ENCODE results near the gene CHST15. TPM values are rescaled to one million over a fixed set of nuclear protein-coding genes. Genes with fewer than 3 reads are reported as not detected.

The CHST15 gene
- total and polyA plus RNA-seq, 2 of the 13 experiments (the other 11 are each of a cell fraction or from before 2014, with no cell fraction given), result 1.4 to 94.7 TPM

DNA sequence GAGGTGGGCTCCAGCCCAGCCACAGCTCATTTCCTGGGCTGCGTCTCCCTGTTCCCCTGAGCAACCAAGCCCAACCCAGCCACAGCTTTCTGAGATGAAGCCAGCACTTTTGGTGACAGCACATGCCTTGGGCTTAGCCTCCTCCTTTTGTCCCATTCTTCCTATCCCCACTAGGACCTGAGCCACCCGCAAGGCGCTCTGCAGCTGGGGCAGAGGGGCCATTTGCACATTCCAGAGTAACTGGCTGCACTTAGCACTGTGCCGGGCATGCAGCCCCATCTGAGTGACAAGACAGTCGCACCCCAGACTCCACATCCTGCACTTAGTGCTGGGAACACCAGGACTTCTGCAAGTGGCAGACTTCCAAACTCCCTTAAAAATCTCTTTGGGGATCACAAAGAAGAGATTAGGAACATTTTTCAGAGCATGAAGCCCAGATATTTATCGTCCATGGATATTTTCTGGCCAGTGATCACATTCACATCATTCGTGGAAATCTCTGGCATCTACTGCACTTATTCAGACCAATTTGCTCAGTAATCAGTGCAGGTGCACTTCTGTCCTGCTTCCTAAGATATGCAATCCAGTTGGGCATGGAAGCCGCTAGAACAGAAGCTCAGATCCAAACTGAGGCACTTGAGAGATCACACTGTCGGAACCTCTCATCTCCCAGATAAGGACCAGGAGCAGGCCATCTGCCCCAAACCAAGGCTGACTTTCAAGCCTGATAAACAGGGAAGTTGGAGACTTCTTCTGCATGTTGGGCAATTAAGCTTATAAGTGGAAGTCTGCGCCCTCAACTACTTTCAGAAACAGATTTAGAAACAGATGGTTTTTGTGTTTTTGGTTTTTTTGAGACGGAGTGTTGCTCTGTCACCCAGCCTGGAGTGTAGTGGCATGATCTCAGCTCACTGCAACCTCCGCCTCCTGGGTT is 26.4 kb downstream of the CHST15 start:
- ATAC-seq (no peak), DNase-seq (ENCODE audit: low spot score) (no peak), FAIRE-seq (no peak)
- Histone ChIP-seq H2AFZ (ENCODE audit: low read length) (no peak overlapping the region), H3K4me2 (ENCODE audit: low read depth, low read length) (no peak overlapping the region), H4K20me1 (ENCODE audit: insufficient read depth, low read length) (peaks cover 61% of the 10 kb centered on the region), H3K4me3 (replicated peaks in 1 of 3; ENCODE audit: insufficient read depth in 1 of 3, low read depth in 2 of 3, low read length in 3 of 3) (no peak overlapping the region), H3K9ac (ENCODE audit: insufficient read depth, low read depth, low read length) (no peak overlapping the region), H3K27ac (ENCODE audit: extremely low read length, insufficient read depth, low read length) (no peak overlapping the region), H3K27me3 (ENCODE audit: control insufficient read depth in 1 of 2, insufficient read depth in 2 of 2, low read length in 2 of 2) (no peaks in the 10 kb centered on the region), H3K9me3 (ENCODE audit: low read length) (no peaks in the 10 kb centered on the region), H3K36me3 (replicated peaks in 1 of 2; ENCODE audit: control insufficient read depth in 1 of 2, insufficient read depth in 2 of 2, low read length in 2 of 2) (peaks cover 8 to 35% of the 10 kb centered on the region in 2 experiments), H3K79me2 (ENCODE audit: insufficient read depth, low read length) (peaks cover 83% of the 10 kb centered on the region), H3K4me1 (ENCODE audit: insufficient read depth, low read length) (peaks cover 97% of the 10 kb centered on the region)
- TF ChIP-seq, protein P1, sequence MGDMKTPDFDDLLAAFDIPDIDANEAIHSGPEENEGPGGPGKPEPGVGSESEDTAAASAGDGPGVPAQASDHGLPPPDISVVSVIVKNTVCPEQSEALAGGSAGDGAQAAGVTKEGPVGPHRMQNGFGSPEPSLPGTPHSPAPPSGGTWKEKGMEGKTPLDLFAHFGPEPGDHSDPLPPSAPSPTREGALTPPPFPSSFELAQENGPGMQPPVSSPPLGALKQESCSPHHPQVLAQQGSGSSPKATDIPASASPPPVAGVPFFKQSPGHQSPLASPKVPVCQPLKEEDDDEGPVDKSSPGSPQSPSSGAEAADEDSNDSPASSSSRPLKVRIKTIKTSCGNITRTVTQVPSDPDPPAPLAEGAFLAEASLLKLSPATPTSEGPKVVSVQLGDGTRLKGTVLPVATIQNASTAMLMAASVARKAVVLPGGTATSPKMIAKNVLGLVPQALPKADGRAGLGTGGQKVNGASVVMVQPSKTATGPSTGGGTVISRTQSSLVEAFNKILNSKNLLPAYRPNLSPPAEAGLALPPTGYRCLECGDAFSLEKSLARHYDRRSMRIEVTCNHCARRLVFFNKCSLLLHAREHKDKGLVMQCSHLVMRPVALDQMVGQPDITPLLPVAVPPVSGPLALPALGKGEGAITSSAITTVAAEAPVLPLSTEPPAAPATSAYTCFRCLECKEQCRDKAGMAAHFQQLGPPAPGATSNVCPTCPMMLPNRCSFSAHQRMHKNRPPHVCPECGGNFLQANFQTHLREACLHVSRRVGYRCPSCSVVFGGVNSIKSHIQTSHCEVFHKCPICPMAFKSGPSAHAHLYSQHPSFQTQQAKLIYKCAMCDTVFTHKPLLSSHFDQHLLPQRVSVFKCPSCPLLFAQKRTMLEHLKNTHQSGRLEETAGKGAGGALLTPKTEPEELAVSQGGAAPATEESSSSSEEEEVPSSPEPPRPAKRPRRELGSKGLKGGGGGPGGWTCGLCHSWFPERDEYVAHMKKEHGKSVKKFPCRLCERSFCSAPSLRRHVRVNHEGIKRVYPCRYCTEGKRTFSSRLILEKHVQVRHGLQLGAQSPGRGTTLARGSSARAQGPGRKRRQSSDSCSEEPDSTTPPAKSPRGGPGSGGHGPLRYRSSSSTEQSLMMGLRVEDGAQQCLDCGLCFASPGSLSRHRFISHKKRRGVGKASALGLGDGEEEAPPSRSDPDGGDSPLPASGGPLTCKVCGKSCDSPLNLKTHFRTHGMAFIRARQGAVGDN (CRISPR knock-in tag; IDR thresholded peaks at IDR 0.05), result peak; percentile 40
- TF ChIP-seq, protein P2, sequence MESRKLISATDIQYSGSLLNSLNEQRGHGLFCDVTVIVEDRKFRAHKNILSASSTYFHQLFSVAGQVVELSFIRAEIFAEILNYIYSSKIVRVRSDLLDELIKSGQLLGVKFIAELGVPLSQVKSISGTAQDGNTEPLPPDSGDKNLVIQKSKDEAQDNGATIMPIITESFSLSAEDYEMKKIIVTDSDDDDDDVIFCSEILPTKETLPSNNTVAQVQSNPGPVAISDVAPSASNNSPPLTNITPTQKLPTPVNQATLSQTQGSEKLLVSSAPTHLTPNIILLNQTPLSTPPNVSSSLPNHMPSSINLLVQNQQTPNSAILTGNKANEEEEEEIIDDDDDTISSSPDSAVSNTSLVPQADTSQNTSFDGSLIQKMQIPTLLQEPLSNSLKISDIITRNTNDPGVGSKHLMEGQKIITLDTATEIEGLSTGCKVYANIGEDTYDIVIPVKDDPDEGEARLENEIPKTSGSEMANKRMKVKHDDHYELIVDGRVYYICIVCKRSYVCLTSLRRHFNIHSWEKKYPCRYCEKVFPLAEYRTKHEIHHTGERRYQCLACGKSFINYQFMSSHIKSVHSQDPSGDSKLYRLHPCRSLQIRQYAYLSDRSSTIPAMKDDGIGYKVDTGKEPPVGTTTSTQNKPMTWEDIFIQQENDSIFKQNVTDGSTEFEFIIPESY (CRISPR knock-in tag; IDR thresholded peaks at IDR 0.05), result 0 out of 2 replicates have a peak, but pooled peaks have one; percentile 23
- no peak for TF ChIP-seq WIZ (CRISPR knock-in tag; IDR thresholded peaks at IDR 0.05)
- no TSS peak for BruUV-seq (replicated peaks)
- intact Hi-C loops (cut with micrococcal nuclease; ENCODE audit: unreplicated experiment), result no loop called here
- CTCF ChIA-PET (ENCODE audit: low intra/inter-chr PET ratio, low total read pairs), result no interaction called here
- POLR2A ChIA-PET, result no interaction called here
- WGBS (ENCODE audit: low lambda C conversion rate), result 98% methylated on average over 11 of the region's 12 CpGs
- in situ Hi-C loops (cut with HindIII; ENCODE audit: extremely low pct_ligation_motif_present, low pct_unique_long_range_greater_than_20kb), result no loop called here

All from HepG2 (cell line).